GM19372 (cell line): ENCODE measurements around the gene ENTPD6.
"Not testable (repeated sequence)": the region's sequence is repeated elsewhere in the genome, so short reads cannot be mapped to it uniquely, and the experiment has no call there.

Experiments
- ATAC-seq: cut with Tn5 transposase; IDR thresholded peaks from one replicate; pipeline ENCODE4 v1.9.1; 2021; ENCODE audit warnings: mild to moderate bottlenecking, low read depth, moderate library complexity; ENCODE audit not compliant: unreplicated experiment

ENTPD6 gene

DNA sequence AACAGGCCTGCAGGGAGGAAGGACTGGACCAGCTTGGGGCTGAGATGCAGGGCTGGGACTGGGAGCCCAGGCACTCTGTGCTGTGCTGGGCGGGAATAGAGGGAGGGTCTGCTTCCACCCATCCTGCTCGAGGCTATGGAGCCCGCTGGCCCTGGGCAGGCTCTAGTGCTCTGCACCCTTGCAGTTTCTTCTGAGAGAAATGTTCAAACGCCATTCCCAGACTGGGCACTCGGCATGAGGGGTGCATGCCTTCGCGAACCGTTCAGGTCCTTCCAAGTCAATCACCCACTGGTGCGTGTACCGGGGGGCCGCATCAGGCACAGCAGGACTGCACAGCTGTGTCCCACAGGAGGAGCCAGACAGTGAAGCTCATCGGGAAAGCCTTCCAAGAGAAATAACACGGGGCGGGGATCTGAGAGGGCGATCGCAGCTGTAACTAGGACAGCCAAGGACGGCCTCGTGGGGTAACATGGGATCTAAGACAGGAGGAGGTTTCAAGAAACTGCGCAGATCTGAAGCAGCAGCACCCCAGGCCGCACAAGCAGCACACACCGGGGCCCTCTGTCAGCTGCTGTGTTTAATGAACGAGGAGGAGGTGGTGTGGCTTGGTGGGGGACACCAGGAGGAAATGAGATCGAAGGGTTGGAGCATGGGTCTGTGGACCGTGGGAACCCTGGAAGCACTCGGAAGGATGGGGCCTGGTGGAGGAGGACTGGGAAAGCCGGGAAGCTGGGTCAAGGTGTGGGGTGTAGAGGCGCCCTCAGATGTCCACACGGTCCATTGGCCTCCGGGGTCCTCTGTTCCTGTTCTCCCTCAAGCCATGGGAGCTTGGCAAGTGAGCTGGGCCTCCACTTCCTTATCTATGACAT lies 26.3 kb downstream of the ENTPD6 start:
- ATAC-seq = no peak

DNA sequence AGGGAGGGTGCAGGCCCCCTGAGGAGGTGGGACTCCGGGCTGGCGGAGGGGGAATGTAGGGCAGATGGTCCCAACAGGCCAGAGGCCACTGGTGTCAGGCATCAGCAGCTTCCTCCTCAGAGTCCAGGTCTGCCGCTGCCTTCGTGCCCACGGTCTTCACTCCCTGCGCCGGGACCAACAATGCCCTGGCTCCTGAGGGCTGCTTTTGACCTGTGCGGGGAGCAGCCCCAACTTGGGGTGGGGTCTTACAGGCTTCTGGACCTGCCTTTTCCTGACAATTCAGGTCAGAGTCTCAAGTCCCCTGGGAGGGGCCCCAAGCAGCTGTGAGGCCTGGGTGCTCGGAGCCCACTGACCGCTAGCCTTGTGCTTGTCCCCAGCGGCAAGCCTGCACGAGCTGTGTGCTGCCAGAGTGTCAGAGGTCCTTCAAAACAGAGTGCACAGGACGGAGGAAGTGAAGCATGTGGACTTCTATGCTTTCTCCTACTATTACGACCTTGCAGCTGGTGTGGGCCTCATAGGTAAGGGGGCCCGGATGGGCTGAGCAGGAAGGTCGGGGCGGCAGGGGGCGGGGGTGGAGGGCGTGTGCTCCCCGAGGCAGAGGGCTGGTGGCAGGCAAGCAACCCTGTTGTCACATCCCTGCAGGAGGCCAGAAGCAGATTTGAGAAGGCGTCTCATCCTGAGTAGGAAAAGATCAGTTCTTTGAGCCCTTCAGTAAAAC lies 27.1 kb downstream of the ENTPD6 start:
- no peak for ATAC-seq

DNA sequence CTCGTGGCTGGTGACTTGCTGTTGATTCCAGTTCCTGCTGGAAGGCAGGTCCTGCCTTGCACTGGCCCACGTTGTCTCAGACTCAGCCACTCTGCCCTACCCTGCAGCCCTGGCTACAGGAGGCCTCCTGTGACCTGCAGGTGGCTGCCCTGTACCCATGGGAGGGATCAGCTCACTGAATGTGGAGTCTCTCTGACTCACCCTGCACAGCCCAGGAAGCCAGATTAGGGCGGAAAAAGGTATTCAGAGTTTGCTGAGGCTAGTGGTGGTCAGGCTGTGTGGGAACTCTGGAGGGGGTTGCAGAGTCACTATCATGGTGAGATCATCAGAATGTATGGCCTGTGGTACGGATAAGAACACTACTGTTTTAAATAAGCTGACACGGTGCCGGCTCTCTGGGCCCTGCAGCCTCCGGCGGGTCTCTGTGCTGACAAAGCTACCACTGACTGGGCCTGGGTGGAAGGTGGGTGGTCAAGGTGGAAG lies 27.7 kb downstream of the ENTPD6 start:
- no peak for ATAC-seq

DNA sequence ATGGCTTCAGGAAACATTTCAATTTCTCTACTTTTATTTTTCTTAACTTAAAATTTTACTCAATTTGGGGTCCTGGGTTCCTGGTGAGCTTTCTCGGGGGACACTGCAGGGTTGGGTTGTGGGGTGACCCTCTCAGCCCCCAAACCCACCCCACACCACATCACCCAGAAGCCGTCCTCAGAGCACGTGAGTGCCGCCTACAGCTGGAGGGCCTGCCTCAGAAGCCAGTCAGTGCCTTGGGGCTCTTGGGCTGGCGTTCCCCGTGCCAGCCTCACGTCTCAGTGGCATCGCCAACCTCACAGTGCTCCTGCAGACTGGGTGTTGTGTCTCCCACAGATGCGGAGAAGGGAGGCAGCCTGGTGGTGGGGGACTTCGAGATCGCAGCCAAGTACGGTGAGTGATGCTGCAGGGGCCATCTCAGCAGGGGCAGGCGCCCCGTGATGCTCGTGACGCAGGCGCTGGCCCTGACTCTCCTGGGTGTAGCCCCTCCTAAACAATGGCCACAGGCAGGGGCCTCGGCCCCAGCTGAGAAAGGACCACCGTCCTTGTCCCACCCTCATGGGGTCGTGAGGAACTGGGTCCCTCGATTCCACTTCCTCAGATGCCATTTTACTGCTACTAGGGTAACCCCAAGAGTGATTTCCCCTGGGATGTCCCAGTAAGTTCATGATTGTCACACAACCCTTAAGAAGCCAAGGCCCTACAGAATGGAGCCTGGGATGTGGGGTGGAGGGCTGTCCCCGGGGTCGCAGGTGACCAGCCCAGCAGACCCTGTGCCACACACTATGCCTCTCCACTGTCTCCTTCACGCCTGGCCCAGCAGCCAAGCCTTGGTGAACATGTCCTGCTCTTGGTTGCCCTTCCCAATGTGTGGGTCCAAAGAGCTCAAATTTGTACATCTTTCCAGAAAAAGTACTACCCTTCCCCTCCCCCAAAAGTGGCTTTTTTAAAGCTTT lies 28.5 kb downstream of the ENTPD6 start:
- no peak for ATAC-seq

DNA sequence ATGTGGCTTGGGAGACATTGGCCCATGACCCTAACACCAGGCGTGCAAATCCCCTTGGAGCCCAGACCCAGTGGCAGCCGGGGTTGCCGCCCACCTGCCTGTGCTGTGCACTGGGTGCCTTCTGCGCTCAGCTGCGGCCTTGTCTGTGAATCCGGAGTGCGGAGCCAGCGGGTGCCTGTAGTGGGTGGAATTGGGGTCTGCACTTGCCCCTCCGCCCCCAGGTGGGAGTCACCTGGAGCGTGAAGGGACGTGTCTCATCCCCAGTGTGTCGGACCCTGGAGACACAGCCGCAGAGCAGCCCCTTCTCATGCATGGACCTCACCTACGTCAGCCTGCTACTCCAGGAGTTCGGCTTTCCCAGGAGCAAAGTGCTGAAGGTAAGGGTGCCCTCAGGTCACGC lies 29.4 kb downstream of the ENTPD6 start:
- no peak for ATAC-seq

DNA sequence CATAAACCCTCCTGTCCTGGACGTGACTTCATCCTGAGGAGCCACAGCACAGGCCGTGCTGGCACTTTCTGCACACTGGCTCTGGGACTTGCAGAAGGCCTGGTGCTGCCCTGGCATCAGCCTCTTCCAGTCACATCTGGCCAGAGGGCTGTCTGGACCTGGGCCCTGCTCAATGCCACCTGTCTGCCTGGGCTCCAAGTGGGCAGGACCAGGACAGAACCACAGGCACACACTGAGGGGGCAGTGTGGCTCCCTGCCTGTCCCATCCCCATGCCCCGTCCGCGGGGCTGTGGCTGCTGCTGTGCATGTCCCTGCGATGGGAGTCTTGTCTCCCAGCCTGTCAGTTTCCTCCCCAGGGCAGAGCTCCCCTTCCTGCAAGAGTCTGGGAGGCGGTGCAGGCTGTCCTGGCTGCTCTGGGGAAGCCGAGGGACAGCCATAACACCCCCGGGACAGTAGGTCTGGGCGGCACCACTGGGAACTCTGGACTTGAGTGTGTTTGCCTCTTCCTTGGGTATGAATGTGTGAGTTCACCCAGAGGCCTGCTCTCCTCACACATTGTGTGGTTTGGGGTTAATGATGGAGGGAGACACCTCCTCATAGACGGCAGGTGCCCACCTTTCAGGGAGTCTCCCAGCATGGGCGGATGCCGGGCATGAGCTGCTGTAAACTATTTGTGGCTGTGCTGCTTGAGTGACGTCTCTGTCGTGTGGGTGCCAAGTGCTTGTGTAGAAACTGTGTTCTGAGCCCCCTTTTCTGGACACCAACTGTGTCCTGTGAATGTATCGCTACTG lies 30.3 kb downstream of the ENTPD6 start:
- no peak for ATAC-seq

DNA sequence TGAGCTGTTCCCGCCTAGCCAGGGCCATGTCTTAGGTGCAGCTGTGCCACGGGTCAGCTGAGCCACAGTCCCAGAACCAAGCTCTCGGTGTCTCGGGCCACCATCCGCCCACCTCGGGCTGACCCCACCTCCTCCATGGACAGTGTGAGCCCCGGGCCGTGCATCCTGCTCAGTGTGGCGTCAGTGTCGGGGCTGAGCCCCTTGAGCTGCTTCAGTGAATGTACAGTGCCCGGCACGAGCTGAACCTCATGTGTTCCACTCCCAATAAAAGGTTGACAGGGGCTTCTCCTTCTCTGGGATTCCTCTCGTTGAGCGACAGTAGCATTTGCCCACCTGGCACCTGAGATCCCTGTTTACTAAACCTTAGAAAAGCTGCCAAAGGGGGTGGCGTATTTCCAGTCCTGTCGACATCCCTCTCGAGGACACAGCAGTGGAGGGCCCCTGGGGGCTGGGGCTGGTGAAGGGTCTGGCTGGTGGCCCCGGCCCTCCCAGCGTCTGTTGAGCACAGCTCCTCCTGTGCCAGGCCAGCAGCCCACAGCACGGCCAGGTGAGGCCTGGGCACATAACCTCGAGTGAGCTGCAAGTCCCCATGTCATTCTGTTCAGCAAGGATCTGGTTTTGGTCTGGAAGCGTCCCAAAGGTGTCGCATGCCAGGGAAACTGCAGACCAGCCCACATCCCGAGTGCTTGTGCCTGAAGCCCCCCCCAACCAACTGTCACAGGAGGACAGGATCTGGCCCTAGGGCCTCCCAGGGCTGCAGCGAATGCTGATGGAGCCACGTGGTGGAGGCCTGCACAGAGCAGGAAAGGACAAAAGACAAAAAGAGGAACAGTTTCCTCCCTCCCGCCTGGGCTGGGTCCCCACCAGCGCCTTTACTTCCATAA lies 31.2 kb downstream of the ENTPD6 start:
- ATAC-seq = no peak

DNA sequence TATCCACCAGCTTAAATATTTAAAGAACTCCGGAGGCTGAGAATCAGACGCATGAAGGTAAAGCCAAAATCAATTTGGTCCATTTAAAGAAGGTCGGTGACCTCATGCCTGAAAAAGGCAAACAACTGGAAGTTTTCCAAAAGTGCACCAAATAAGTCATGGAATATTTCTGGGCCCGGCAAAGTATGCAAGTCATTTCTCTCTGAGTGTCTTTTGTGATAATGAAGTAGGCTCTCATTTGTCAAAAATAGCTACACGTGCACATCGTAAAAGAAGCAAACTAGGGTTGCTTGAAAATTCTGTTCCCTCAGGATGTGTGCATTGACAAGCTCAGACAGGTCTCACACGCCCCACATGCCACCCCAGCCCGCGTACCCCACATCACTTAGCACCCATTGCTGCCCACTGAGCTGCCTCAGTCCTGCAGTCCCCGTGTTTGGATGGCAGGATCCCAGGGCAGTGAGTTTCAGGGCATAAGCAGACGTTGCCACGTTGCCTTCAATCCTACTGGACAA lies 31.9 kb downstream of the ENTPD6 start:
- ATAC-seq = no peak

DNA sequence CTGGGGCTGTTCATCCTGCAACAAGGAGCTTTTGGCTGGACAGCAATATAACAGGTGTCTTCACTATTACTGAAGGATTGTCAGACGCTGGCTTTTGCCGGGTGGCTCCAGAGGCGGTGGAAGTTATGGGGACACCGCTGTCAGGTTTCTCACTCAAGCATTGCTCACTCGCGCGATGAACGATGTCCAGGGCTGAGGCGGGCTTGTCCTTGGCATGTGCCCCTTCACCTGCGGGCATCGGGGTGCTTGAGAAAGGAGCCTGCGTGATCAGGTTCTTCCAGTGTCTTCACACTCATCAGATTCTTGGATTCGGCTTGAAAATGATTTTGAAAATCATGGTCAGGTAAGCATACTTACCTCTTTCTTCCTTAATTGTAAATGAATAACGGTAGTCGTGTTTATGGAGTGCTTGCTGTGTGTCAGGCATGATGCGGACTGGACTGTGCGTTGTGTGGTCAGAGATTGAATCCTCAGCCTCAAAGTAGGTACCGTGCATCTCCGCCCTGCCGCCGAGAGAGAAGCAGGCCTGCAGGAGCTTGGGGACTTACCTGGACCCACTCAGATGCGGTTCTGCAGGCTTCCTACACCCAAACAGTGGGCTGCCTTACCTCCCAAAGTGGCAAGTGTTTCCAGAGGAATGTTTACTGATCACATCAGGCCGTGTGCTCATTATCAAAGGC lies 34.1 kb downstream of the ENTPD6 start:
- no peak for ATAC-seq

DNA sequence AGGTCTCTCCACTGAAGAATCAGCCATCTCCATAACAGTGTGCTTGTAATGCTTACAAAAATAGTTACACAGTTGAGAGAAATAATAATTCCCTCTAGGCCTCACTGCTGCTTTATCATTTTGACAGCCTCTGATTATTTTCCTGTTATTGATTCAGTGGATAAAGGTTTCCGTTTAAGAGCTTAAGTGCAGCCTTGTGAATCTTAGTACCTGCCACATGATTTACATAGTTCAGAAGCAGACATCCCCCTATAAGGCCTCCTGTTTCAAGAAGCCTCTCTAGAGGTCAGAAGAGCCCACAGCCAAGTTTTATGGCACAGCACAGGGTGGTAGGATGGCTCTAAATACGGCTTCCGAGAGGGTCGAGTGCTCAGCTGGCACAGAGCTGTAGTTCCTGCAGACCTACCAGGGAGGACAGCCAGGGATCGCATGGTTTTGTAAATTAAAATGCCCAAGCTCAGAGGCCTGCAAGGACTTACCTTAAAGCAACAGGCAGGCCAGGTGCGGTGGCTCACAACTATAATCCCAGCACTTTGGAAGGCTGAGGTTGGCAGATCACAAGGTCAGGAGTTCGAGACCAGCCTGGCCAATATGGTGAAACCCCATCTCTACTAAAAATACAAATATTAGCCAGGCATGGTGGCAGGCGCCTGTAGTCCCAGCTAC lies 34.8 kb downstream of the ENTPD6 start:
- no peak for ATAC-seq

DNA sequence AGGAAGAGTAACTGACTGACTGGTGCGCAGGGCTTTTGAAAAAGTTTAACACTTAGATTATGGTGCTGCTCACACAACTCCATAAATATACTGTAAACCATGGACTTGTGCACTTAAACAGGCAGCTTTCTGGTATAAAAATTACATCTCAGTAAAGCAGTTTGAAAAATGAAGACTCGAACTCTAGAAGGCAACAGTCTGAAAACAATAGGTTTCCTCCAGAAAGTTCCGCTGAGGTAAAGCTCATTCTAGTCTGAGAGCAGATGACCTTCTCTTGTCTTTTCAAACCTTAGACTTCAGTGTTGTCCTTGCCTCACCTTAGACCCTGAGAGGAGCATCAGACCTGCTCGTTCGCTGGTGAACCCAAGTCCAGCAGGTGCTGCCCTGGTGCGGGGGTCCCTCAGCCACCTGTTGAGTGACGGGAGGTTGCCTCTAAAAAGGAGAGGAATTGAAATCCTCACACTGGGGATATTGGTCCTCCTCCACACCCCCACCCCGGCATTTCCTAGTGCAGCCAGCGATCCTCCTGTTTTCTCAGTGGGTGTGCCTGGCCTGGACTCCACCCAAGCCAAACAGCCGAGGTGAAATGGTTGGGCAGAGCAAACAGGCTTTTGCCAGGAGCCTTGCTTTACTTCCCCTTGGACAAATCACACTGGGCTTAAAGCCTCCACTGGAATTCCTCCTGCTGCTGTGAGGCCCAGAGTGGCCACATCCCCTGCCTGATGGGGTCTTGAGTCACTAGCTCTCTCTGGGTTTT lies 37.7 kb downstream of the ENTPD6 start:
- no peak for ATAC-seq

DNA sequence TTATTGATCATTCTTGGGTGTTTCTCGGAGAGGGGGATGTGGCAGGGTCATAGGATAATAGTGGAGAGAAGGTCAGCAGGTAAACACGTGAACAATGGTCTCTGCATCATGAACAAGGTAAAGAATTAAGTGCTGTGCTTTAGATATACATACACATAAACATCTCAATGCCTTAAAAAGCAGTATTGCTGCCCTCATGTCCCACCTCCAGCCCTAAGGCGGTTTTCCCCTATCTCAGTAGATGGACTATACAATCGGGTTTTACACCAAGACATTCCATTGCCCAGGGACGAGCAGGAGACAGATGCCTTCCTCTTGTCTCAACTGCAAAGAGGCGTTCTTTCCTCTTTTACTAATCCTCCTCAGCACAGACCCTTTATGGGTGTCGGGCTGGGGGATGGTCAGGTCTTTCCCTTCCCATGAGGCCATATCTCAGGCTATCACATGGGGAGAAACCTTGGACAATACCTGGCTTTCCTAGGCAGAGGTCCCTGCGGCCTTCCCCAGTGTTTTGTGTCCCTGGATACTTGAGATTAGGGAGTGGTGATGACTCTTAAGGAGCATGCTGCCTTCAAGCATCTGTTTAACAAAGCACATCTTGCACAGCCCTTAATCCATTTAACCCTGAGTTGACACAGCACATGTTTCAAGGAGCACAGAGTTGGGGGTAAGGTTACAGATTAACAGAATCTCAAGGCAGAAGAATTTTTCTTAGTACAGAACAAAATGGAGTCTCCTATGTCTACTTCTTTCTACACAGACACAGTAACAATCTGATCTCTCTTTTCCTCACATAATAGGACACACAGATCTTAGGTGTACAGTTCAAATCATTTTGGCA lies 38.7 kb downstream of the ENTPD6 start:
- not testable (repeated sequence) for ATAC-seq

DNA sequence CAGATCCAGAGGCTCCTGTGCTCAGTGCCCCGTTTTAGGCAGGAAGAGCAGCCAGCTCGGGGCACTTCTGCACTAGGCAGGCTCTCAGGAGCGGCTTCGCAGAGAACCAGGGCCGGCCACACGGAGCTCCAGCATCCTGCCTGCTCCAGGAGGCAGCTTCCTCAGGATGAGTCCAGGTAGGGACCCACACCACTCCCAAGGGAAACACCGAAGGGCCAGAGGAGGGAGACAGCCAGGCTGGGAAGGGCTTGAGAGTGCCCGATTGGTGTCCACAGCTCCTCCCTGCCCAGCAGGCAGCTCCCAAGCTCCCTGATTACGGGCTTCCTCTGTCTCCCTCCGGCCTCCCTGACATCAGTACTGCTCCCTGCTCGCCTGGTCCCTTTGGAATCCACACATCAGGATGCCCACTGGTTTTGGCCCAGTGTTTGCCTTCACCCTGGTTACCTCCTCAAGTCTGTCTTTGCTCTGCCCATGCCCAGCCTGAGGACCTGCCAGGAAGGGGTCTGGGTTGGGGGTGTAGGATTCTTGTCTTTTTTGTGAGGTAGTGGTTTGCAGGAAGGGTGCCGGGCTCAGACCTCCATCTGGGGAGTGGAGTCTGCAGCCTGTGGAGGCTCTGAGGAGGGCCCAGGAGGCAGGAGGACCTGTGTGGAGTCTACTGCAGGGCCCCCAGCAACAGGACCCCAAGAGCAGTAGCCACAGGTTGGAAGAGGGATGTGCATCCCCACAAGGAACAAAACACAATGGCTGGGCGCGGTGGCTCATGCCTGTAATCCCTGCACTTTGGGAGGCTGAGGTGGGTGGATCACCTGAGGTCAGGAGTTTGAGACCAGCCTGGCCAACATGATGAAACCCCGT lies 41.2 kb downstream of the ENTPD6 start:
- ATAC-seq = no peak

DNA sequence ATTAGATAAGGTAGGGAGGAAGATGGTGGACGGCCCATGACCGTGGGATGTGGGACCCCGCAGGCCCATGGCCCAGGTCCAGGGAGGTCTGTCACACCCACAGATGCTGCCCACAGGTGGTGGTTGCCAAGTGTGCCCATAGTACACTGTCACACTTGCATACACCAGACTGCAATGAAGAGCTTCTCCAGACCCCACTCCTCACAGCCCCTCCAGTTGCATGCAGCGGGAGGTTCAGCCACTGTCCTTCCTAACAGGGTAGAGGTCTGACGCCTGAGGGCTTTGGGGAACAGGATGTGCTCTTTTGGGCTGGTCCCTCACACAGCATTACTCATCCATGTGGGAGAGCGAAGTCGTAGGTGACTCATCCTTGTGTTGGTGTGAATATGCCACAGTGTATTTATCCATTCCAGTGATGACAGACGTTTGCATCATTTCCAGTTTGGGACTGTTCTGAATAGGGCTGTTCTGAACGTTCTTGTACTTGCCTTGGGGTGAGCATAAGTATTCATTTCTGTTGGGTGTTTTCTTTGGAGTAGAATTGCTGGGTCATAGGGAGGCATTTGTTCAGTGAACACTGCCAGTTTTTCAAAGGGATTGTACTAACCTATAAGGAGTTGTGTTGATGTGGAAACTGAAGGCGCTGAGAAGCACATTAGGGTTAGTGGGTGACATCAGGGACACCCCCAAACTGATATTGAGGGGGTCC lies 42.3 kb downstream of the ENTPD6 start:
- ATAC-seq = no peak
